Measurements from ENCODE around the gene CBX4.

- no peak for TF ChIP-seq CTCF (IDR thresholded peaks at IDR 0.05)
- TF ChIP-seq POLR2A (IDR thresholded peaks at IDR 0.05): no peak
- no peak for TF ChIP-seq POLR2AphosphoS5 (IDR thresholded peaks at IDR 0.05)
Measured at GRCh38 chr17:79875511-79875910, 36.3 kb upstream of the CBX4 start.
